HEK293T (cell line): ENCODE data around the gene HS3ST3A1.

Experiments used
- CTCF ChIA-PET: fragments of 350-600 bp; formaldehyde crosslinking; extraction: SDS; loops from one replicate; lab custom pipeline; 2021; ENCODE audit warnings: antibody characterized with exemption, inconsistent platforms; lab: Yijun Ruan, JAX
- POLR2A ChIA-PET: fragments of 350-600 bp; formaldehyde crosslinking; extraction: SDS; loops from one replicate; lab custom pipeline; 2020; ENCODE audit warnings: antibody characterized with exemption, inconsistent platforms; lab: Yijun Ruan, JAX
- DNase-seq: peaks from one replicate; pipeline ENCODE4 v3.0.0; 2012; ENCODE audit warnings: mixed read lengths; ENCODE audit errors: extremely low spot score
- ARNT ChIP-seq: fragments of 450-650 bp; IDR thresholded peaks from 2 replicates; pipeline ENCODE4 v1.6.1; 2017; ENCODE audit warnings: mild to moderate bottlenecking
- BHLHE40 ChIP-seq: fragments of 450-650 bp; IDR thresholded peaks from 2 replicates; pipeline ENCODE4 v1.6.1; 2016; ENCODE audit warnings: mild to moderate bottlenecking, moderate library complexity, borderline replicate concordance
- CTBP1 ChIP-seq: fragments of 450-650 bp; IDR thresholded peaks from 2 replicates; pipeline ENCODE4 v1.6.1; 2016; ENCODE audit warnings: borderline replicate concordance
- FOXA1 ChIP-seq: fragments of 450-650 bp; IDR thresholded peaks from 2 replicates; pipeline ENCODE4 v1.6.1; 2016; ENCODE audit warnings: mild to moderate bottlenecking
- FOXK2 ChIP-seq: fragments of 450-650 bp; IDR thresholded peaks from 2 replicates; pipeline ENCODE4 v1.6.1; 2016; ENCODE audit warnings: mild to moderate bottlenecking
- FOXM1 ChIP-seq: fragments of 450-650 bp; IDR thresholded peaks from 2 replicates; pipeline ENCODE4 v1.6.1; 2017; ENCODE audit warnings: mild to moderate bottlenecking, borderline replicate concordance
- HDGF ChIP-seq: fragments of 450-650 bp; IDR thresholded peaks from 2 replicates; pipeline ENCODE4 v1.6.1; 2017; ENCODE audit warnings: antibody characterized with exemption, borderline replicate concordance
- L3MBTL2 ChIP-seq: fragments of 450-650 bp; conservative IDR thresholded peaks from 2 replicates; pipeline ENCODE4 v1.6.1; 2016; ENCODE audit warnings: mild to moderate bottlenecking
- LEF1 ChIP-seq: fragments of 450-650 bp; IDR thresholded peaks from 2 replicates; pipeline ENCODE4 v1.6.1; 2017; ENCODE audit warnings: mild to moderate bottlenecking, borderline replicate concordance
- NFRKB ChIP-seq: fragments of 450-650 bp; IDR thresholded peaks from 2 replicates; pipeline ENCODE4 v1.6.1; 2016; ENCODE audit warnings: mild to moderate bottlenecking, moderate library complexity
- PKNOX1 ChIP-seq: fragments of 450-650 bp; IDR thresholded peaks from 2 replicates; pipeline ENCODE4 v1.6.1; 2016
- SP1 ChIP-seq: fragments of 450-650 bp; IDR thresholded peaks from 2 replicates; pipeline ENCODE4 v1.6.1; 2017
- SUZ12 ChIP-seq: fragments of 450-650 bp; IDR thresholded peaks from 2 replicates; pipeline ENCODE4 v1.6.1; 2016; ENCODE audit warnings: mild to moderate bottlenecking
- TARDBP ChIP-seq: fragments of 450-650 bp; IDR thresholded peaks from 2 replicates; pipeline ENCODE4 v1.6.1; 2016
- ZNF384 ChIP-seq: fragments of 450-650 bp; IDR thresholded peaks from 2 replicates; pipeline ENCODE4 v1.6.1; 2016

HS3ST3A1 gene

GRCh38 chr17:13609941-13610340 is 8.2 kb upstream of the HS3ST3A1 start:
- TF ChIP-seq ZNF384, result no peak
- CTCF ChIA-PET, result no interaction called here
- POLR2A ChIA-PET, result interaction anchor here (0.8 kb wide), 1 partner anchor 12 kb away, joined by 3 read pairs; no protein-coding TSS in a partner anchor
- no peak for DNase-seq

- DNase-seq, result no peak
- TF ChIP-seq L3MBTL2, result peak; percentile 58
- TF ChIP-seq FOXM1, result no peak
- ChIA-PET POLR2A (interaction anchor here (1.1 kb wide), 1 partner anchor 699 kb away, joined by 3 read pairs; the partner anchor contains the start of gene HS3ST3B1), CTCF (no interaction called here)
Observed at GRCh38 chr17:13601322-13601775, 380 bp downstream of the HS3ST3A1 start.

- ChIA-PET CTCF (no interaction called here), POLR2A (interaction anchor here (1.1 kb wide), 1 partner anchor 700 kb away, joined by 3 read pairs; the partner anchor contains the start of gene HS3ST3B1)
- DNase-seq, result no peak
- TF ChIP-seq SUZ12, result no peak
- TF ChIP-seq LEF1, result no peak
- no peak for TF ChIP-seq NFRKB
- no peak for TF ChIP-seq FOXM1
- peak; percentile 46; the same call in 1 of the 2 replicates for TF ChIP-seq L3MBTL2
- no peak for TF ChIP-seq CTBP1
- TF ChIP-seq SP1, result no peak
- no peak for TF ChIP-seq ARNT
- TF ChIP-seq ZNF384, result no peak
Observed at GRCh38 chr17:13600475-13601321, 1.0 kb downstream of the HS3ST3A1 start.

GRCh38 chr17:13599864-13600263 is 1.9 kb downstream of the HS3ST3A1 start:
- peak; percentile 57 for TF ChIP-seq PKNOX1
- no peak for TF ChIP-seq SP1
- TF ChIP-seq FOXK2, result no peak
- no peak for TF ChIP-seq SUZ12
- peak; percentile 48 for TF ChIP-seq CTBP1
- TF ChIP-seq ARNT, result no peak
- no peak for TF ChIP-seq HDGF
- DNase-seq, result no peak
- POLR2A ChIA-PET, result no interaction called here
- CTCF ChIA-PET, result no interaction called here

- ChIA-PET CTCF (interaction anchor here (1.1 kb wide), 1 partner anchor 703 kb away, joined by 4 read pairs; no protein-coding TSS in a partner anchor), POLR2A (interaction anchor here (1.4 kb wide), 1 partner anchor 701 kb away, joined by 4 read pairs; the partner anchor contains the start of gene HS3ST3B1)
- no peak for DNase-seq
- peak; percentile 82 for TF ChIP-seq CTBP1
- TF ChIP-seq PKNOX1, result peak; percentile 72
- TF ChIP-seq HDGF, result no peak
- no peak for TF ChIP-seq ARNT
Observed at GRCh38 chr17:13599168-13599577, 2.6 kb downstream of the HS3ST3A1 start.

- TF ChIP-seq SUZ12 (no peak), ARNT (no peak), FOXA1 (no peak), BHLHE40 (no peak), HDGF (no peak), ZNF384 (0 out of 2 replicates have a peak, but pooled peaks have one; percentile 21), CTBP1 (no peak)
- CTCF ChIA-PET, result interaction anchor here (0.8 to 1.1 kb wide), 2 partner anchors 702 to 704 kb away, joined by 3 to 4 read pairs; partner anchors contain the start of gene HS3ST3B1
- POLR2A ChIA-PET, result interaction anchor here (0.7 to 1.4 kb wide), 2 partner anchors 11 to 702 kb away, joined by 3 to 4 read pairs; partner anchors contain the start of gene HS3ST3B1
- DNase-seq, result no peak
Observed at GRCh38 chr17:13598353-13599167, 3.2 kb downstream of the HS3ST3A1 start.

GRCh38 chr17:13597723-13598347 is 3.9 kb downstream of the HS3ST3A1 start:
- no peak for TF ChIP-seq HDGF
- no peak for TF ChIP-seq LEF1
- no peak for TF ChIP-seq TARDBP
- no peak for TF ChIP-seq NFRKB
- DNase-seq, result no peak
- ChIA-PET CTCF (interaction anchor here (0.8 to 1.1 kb wide), 2 partner anchors 703 to 704 kb away, joined by 3 to 4 read pairs; partner anchors contain the start of gene HS3ST3B1), POLR2A (interaction anchor here (0.7 to 1.4 kb wide), 2 partner anchors 12 to 703 kb away, joined by 3 to 4 read pairs; partner anchors contain the start of gene HS3ST3B1)
